Activated B cell treated with CpG ODN at 0.5 μM for 24 hours (primary cell): ENCODE results near the gene MICAL3. TPM values are rescaled to one million over a fixed set of nuclear protein-coding genes. Genes with fewer than 3 reads are reported as not detected.

Experiments used
- ATAC-seq: fragments of 200-7000 bp; cut with Tn5 transposase; one replicate; pipeline ENCODE4 v1.10.0; 2021; ENCODE audit warnings: low read depth, mild to moderate bottlenecking, moderate library complexity
- CTCF ChIA-PET: fragments of 350-600 bp; sonication (Branson Sonifier 250); formaldehyde crosslinking; loops from one replicate; lab custom pipeline; 2021; ENCODE audit warnings: antibody characterized with exemption; lab: Charles Lee
- POLR2A ChIA-PET: fragments of 350-600 bp; sonication (Branson Sonifier 250); formaldehyde crosslinking; loops from one replicate; lab custom pipeline; 2021; ENCODE audit warnings: antibody characterized with exemption; lab: Charles Lee
- DNase-seq: peaks from one replicate; pipeline ENCODE4 v3.0.0; 2022
- H3K27ac Mint-ChIP-seq: one replicate; pipeline ENCODE4 v1.8.0; 2020; ENCODE audit warnings: mixed read lengths
- H3K27me3 Mint-ChIP-seq: one replicate; pipeline ENCODE4 v1.8.0; 2021; ENCODE audit warnings: mixed read lengths
- H3K36me3 Mint-ChIP-seq: one replicate; pipeline ENCODE4 v1.8.0; 2021; ENCODE audit warnings: low read depth, mixed read lengths
- H3K4me1 Mint-ChIP-seq: one replicate; pipeline ENCODE4 v1.8.0; 2021; ENCODE audit warnings: mixed read lengths
- H3K4me3 Mint-ChIP-seq: one replicate; pipeline ENCODE4 v1.8.0; 2020; ENCODE audit warnings: mild to moderate bottlenecking, mixed read lengths
- H3K9me3 Mint-ChIP-seq: one replicate; pipeline ENCODE4 v1.8.0; 2020; ENCODE audit warnings: mixed read lengths
- intact Hi-C: fragments of 100-400 bp; cut with micrococcal nuclease; formaldehyde crosslinking; loops from one replicate; pipeline ENCODE4 v1.15.1; 2024
- total RNA-seq: library from RNA; stranded (reverse); gene quantifications from 2 replicates; pipeline ENCODE4 v1.2.3, GENCODE V29; 2022
- TF ChIP-seq, protein P1 (sequence below): fragments of 200-600 bp; IDR thresholded peaks from one replicate; pipeline ENCODE4 v1.8.0; 2022; ENCODE audit warnings: antibody characterized with exemption, mild to moderate bottlenecking

Gene MICAL3
- total RNA-seq, 1 donor from 2014 or later: 257 TPM

DNA sequence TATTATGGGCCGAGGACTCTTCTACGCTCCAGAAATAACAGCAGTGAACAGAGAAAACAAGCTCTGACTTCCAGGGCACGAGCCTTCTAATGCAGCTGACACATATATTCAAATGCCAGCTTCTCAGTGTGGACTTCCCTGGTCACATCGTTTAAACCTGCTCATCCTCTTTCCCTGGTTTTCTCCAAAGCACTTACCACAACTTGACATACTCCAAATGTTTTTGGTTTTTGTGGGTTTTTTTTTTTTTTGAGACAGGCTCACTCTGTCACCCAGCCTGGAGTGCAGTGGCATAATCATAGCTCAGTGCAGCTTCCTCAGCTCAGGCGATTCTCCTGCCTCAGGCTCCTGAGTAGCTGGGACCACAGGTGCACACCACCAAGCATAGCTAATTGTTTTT lies 105.5 kb downstream of the MICAL3 start:
- no peak overlapping the region for H3K4me3 Mint-ChIP-seq
- ChIA-PET POLR2A (interaction anchor here (0.5 to 1.7 kb wide), 5 partner anchors 12 to 95 kb away, joined by 3 to 6 read pairs (median 4); no protein-coding TSS in a partner anchor), CTCF (interaction anchor here (1.3 to 2.0 kb wide), 2 partner anchors 104 to 157 kb away, joined by 3 to 7 read pairs; no protein-coding TSS in a partner anchor)
- ATAC-seq (no peak), DNase-seq (no peak)
- no peak overlapping the region for H3K27ac Mint-ChIP-seq
- TF ChIP-seq, protein P1, sequence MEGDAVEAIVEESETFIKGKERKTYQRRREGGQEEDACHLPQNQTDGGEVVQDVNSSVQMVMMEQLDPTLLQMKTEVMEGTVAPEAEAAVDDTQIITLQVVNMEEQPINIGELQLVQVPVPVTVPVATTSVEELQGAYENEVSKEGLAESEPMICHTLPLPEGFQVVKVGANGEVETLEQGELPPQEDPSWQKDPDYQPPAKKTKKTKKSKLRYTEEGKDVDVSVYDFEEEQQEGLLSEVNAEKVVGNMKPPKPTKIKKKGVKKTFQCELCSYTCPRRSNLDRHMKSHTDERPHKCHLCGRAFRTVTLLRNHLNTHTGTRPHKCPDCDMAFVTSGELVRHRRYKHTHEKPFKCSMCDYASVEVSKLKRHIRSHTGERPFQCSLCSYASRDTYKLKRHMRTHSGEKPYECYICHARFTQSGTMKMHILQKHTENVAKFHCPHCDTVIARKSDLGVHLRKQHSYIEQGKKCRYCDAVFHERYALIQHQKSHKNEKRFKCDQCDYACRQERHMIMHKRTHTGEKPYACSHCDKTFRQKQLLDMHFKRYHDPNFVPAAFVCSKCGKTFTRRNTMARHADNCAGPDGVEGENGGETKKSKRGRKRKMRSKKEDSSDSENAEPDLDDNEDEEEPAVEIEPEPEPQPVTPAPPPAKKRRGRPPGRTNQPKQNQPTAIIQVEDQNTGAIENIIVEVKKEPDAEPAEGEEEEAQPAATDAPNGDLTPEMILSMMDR: no peak
- intact Hi-C loops: no loop called here
- H3K27me3 Mint-ChIP-seq: no peaks in the 10 kb centered on the region
- H3K36me3 Mint-ChIP-seq: no peaks in the 10 kb centered on the region
- H3K9me3 Mint-ChIP-seq: no peaks in the 10 kb centered on the region
- H3K4me1 Mint-ChIP-seq: peaks cover 4% of the 10 kb centered on the region

DNA sequence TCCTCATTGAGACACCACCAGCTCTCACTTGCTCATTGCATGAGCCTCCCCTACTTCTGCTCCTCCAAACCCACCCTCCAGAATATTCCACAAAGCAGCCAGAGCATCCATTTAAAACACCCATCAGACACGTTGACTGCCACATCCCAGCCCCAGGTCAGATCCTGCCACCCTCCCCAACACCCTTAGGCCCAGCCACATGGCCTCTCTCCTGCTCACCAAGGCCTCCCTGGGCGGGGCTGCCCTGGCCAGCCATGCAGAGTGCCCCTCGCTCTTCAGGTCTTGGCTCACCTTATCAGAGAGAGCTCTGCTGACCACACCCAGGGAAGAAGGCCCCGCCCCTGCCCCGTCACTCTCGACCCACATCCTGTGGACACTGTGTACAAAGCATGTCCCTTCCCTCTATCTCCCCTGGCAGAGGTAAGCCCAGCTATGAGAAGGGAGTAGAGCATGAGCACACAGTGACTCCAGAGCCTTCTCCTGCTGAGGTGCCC lies 106.8 kb downstream of the MICAL3 start:
- ATAC-seq (peak; percentile 73), DNase-seq (no peak)
- CTCF ChIA-PET: interaction anchor here (1.2 to 2.0 kb wide), 3 partner anchors 87 to 159 kb away, joined by 3 to 7 read pairs (median 4); no protein-coding TSS in a partner anchor
- Mint-ChIP-seq H3K27ac (no peak overlapping the region), H3K4me3 (no peak overlapping the region), H3K27me3 (no peaks in the 10 kb centered on the region), H3K36me3 (peaks cover 10% of the 10 kb centered on the region), H3K9me3 (no peaks in the 10 kb centered on the region), H3K4me1 (peaks cover 17% of the 10 kb centered on the region)
- TF ChIP-seq, protein P1: no peak
- intact Hi-C loops: no loop called here
- POLR2A ChIA-PET: interaction anchor here (1.4 to 1.7 kb wide), 2 partner anchors 14 kb away, joined by 3 to 6 read pairs; no protein-coding TSS in a partner anchor

DNA sequence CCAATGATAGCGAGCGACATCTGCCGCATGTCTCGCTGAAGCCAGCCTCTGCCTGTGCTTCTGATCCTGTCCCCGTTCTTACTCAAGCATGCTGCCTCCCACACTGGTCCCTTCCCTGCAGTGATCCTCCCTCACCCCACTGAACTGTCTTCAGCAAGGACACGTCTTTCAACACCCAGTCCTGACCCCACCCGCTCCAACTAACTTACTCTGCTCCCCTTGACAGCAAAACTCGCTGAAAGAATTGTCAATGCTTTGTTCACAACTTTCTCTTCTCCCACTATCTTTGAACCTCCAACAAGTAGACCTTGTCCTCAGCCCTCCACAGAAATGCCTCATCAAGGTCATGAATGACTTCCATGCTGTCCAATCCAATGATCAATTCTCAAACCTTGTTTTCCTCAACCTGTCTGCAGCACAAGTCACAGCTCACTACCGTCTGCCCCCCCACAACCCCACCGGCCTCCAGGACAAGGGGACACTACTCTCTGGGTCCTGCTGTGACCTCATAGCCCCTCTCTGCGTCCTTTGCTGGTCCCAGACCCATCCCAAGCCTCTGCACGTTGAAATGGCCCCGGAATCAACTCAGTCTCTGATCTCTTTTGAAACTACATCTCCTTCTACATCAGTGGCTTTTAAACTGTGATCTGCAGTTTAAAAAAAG lies 108.0 kb downstream of the MICAL3 start:
- ATAC-seq (no peak), DNase-seq (no peak)
- Mint-ChIP-seq H3K27ac (no peak overlapping the region), H3K9me3 (no peaks in the 10 kb centered on the region), H3K36me3 (peaks cover 13% of the 10 kb centered on the region), H3K4me3 (no peak overlapping the region), H3K27me3 (no peaks in the 10 kb centered on the region), H3K4me1 (peaks cover 26% of the 10 kb centered on the region)
- intact Hi-C loops: no loop called here
- TF ChIP-seq, protein P1: no peak
- CTCF ChIA-PET: interaction anchor here (1.4 kb wide), 1 partner anchor 160 kb away, joined by 6 read pairs; no protein-coding TSS in a partner anchor
- POLR2A ChIA-PET: no interaction called here

DNA sequence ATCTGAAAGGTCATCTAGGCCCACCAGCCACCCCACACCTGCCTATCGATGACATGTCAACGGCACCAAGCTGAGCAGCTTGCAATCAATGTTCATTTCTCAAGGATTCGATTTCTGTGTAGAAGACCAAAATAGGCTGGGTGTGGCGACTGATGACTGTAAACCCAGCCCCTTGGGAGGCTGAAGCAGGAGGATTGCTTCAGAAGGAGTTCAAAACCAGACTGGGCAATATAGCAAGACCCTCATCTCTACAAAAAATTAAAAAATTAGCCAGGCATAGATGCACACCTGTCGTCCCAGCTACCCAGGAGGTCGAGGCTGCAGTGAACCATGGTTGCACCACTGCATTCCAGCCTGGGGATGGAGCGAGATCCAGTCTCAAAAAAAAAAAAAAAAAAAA lies 108.7 kb downstream of the MICAL3 start:
- ATAC-seq (no peak), DNase-seq (no peak)
- CTCF ChIA-PET: interaction anchor here (1.4 kb wide), 1 partner anchor 160 kb away, joined by 6 read pairs; no protein-coding TSS in a partner anchor
- intact Hi-C loops: no loop called here
- H3K27me3 Mint-ChIP-seq: no peaks in the 10 kb centered on the region
- no peaks in the 10 kb centered on the region for H3K9me3 Mint-ChIP-seq
- H3K4me1 Mint-ChIP-seq: peaks cover 33% of the 10 kb centered on the region
- H3K27ac Mint-ChIP-seq: no peak overlapping the region
- no peak overlapping the region for H3K4me3 Mint-ChIP-seq
- peaks cover 16% of the 10 kb centered on the region for H3K36me3 Mint-ChIP-seq
- TF ChIP-seq, protein P1: no peak
- POLR2A ChIA-PET: no interaction called here

DNA sequence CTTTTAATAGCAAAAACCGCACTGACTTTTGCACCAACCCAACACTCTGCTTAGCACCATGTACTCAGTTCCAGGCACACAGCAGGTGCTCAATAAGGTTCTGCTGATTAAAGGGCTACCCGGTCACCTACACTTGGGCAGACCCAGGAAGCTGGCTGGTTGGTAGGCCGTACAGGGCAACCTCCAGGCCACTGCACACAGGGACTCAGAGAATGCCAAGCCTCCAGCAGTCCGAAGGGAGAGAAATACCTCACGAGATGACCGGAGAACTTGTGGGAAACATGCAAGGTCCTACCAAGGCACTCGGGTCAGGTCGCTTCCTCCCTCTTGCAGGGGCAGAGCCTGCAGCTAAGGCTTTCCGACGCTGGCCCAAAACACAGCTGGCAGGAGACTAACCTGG lies 109.2 kb downstream of the MICAL3 start:
- ChIA-PET POLR2A (interaction anchor here (0.6 kb wide), 1 partner anchor 1135 kb away, joined by 3 read pairs; no protein-coding TSS in a partner anchor), CTCF (interaction anchor here (1.4 kb wide), 1 partner anchor 161 kb away, joined by 6 read pairs; no protein-coding TSS in a partner anchor)
- Mint-ChIP-seq H3K9me3 (no peaks in the 10 kb centered on the region), H3K36me3 (peaks cover 17% of the 10 kb centered on the region), H3K27me3 (no peaks in the 10 kb centered on the region), H3K4me3 (no peak overlapping the region), H3K27ac (no peak overlapping the region), H3K4me1 (peaks cover 38% of the 10 kb centered on the region)
- intact Hi-C loops: no loop called here
- TF ChIP-seq, protein P1: no peak
- no peak for DNase-seq
- ATAC-seq: no peak
